Kidney glomerular epithelial cell (primary cell): ENCODE results near the gene ITPR2.
"Not testable (repeated sequence)": the region's sequence is repeated elsewhere in the genome, so short reads cannot be mapped to it uniquely, and the experiment has no call there.

Experiments used
- DNase-seq: peaks from one replicate; lab custom pipeline; 2025; lab: John Stamatoyannopoulos, UW

Gene ITPR2

GRCh38 chr12:26563552-26563951, 269.4 kb downstream of the ITPR2 start:
- no peak for DNase-seq

DNA sequence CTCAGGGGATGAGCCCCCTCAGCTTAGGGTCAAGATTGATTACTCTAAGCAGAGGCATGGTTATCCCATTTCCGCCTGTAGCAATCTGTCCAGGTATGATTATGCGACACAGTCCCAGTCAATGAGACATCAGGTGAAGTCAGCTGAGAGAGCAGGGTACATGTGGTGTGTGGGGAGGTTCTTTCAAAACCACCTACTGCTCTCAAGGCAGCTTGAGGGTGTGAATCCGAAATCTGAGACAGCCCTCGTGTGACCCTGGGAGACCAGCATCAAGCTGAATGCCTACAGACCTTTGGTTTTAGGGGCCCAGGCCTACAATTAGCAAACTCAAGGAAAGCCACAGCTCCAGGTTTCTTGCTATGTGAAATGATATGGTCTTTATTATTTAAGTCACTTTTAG, 275.7 kb downstream of the ITPR2 start:
- no peak for DNase-seq

DNA sequence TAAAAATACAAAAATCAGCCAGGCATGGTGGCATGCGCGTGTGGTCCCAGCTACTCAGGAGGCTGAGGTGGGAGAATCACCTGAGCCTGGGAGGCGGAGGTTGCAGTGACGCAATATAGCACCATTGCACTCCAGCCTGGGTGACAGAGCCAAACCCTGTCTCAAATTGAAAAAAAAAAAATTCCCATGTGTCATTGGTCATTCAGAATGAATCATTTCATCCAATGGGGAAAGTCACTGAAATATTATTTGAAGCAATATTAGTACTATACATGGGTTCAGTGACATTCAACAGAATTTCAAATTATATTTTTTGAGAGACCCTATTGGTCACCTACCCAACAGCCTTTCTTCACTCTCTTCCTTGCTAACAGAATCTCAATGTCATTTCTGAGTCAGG, 276.1 kb downstream of the ITPR2 start:
- DNase-seq, result no peak

- DNase-seq, result no peak
Observed at GRCh38 chr12:26555139-26555538, 277.9 kb downstream of the ITPR2 start.

DNA sequence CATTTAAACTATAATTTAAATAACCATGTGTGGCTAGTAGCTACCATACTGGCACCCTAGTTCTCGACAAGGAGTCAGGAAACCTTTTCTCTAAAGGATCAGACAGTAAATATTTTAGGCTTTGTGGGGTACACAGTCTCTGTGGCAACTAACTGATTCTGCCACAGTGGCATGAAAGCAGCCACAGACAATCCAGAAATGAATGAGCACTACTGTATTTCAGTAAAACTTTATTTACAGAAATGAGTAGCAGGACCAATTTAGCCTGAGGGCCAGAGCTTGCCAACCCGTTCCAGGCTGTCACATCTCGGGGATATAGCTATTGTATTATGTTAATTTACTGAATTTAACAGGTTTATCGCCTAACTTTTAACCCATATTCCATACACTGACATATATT, 278.7 kb downstream of the ITPR2 start:
- DNase-seq, result no peak

DNA sequence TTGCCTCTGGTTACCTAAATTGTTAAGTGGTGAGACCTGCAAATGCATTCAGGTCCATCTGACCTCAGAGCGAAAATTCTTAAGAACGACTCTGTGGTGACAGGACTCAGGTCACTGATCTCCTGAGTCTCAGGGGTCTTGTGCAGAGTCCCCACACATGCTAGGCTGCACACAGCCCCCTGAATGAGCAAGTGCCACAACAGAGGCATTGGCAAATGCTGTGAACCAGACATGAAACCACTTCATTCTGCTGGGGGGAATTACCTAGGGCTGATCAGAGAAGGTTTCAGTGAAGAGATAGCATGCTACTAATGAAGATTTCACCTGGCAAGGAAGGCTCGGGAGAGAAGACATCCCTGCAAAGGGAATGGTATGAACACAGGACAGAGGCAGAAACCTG, 281.6 kb downstream of the ITPR2 start:
- no peak for DNase-seq

DNA sequence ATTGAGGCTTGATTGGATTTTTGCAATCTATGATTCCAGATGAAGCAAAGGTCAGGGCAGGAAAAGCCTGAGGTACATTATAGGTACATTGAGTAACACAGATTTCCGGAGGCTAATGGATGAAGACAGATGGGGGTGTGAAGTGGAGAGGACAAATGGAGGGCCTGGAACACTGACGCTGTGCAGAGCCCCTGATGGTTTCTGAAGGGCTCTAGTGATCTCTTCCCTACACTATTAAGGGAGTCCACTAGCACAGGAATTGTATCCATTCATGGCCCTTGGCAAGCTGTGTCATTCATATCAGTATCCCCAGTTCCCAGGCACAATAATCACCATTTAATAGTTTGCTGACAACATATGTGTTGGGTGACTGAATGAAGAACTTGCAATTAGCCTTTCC, 284.8 kb downstream of the ITPR2 start:
- no peak for DNase-seq

- DNase-seq, result no peak
Observed at GRCh38 chr12:26546535-26547314, 286.3 kb downstream of the ITPR2 start.

- no peak for DNase-seq
Observed at GRCh38 chr12:26539131-26539530, 293.9 kb downstream of the ITPR2 start.

GRCh38 chr12:26537651-26538050, 295.3 kb downstream of the ITPR2 start:
- DNase-seq, result no peak

DNA sequence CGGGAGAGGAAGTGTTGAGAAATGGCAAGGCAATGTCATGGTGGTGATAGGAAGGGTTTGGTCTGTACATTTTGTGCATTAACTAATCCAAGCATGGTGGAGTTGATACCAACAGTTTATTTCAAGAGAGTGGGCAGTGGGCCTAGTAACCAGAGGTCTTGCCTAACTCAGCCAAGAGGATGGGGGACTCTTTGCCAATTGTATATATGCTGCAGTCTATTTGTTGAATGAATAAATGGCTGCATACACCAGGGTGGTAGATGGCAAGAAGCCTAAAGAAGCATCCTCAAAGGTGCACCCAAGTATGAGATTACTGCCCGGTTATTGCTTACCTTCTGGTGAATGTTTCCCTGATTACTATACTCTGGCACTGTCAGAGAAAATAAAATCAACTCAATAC, 295.9 kb downstream of the ITPR2 start:
- no peak for DNase-seq

DNA sequence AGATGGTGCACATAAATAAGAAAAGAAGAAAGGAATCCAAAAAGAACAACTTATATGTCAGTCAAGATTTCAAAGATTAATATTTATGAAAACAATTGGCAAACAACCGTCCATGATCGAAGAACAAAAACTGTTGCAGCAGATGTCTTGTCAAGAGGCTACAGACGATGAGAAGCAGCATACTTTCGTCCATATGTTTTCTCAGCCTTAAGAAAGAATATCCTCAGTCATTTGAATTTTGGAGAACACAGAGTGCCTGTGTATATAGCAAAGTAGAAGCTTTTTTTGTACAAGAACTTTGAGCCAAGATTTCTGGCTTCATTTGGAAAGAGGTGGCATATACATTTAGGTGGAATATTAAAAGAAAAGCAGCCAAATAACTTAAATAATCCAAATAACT, 297.2 kb downstream of the ITPR2 start:
- no peak for DNase-seq

GRCh38 chr12:26534071-26534470, 298.9 kb downstream of the ITPR2 start:
- no peak for DNase-seq

DNA sequence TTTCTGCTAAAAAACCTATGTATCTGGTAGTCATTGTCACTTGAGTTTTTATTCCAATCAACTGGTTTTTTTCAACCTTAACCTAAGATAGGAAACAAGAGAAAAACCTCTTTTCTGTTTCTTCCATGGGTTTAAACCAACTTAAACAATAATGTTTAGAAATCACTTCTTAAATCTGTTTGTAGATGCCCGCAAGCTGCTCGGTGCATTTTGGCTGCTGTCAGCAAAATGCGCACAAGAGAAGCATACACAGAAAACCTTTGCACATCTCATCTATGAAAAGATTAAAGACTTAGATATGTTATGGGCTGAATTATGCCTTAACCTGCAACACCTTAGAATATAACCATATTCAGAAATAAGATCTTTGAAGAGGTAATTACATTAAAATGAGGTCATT, 299.8 kb downstream of the ITPR2 start:
- no peak for DNase-seq

DNA sequence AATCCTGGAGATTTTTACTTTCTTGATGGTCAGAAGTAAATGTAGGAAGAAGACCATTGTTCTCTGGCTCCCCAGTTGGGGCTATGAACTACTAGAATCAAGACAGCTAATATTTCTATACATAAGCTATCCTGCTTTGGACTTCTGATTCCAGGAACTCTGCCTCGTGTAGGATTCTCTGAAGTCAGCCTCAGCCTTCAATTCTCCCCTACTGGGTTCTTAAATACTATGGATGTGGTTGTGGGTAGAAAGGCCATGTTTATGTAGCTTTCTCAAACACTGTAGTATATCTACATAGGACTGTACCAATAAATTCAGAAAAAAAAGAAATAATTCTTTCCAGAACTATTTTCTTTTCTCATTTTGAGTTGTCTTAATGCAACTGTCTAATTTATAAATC, 302.5 kb downstream of the ITPR2 start:
- DNase-seq, result no peak

DNA sequence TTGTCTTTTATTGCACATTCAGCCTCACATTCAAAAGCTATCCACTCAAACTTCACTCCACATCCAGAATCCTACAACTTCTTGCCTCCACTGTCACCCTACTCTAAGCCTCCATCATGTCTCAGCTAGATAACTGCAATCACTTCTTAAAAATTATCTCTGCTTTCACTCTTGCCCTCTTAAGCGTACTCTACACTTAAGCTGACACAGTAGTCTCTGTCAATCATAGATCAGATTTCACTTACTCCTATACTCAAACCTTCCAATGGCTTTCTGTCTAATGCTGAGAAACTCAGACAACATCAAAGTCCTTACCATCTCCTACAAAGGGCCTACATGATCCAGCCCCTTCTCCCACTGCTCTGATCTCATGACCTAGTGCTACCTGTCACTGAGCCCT, 304.1 kb downstream of the ITPR2 start:
- no peak for DNase-seq

- DNase-seq, result no peak
Observed at GRCh38 chr12:26527682-26528081, 305.3 kb downstream of the ITPR2 start.

DNA sequence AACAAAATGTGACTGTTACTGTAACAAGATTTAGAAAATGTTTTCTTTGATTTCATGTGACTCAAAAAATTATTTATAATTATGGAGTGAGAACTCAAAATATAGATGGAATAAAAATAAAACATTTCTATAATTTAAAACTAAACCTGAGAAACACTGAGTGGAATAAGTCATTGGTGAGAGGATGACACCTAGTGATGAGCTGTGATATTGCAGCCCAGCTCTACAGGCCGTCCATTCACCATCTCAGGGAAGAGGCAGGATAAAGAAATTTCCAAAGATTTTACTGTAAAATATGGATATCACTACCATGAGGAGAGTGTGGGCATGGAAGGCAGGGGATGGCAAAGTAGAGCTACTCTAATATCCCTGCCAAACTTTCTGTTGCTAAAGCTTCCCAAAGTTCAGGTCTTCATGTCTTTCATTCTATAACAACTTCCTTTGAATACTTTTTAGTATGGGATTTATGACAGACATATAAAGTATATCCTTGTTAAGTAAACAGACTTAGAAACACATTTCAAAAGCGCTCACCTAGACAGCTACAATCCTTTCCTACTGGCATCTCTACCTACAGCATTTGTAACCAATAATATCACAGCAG, 308.0 kb downstream of the ITPR2 start:
- DNase-seq, result peak; percentile 7

DNA sequence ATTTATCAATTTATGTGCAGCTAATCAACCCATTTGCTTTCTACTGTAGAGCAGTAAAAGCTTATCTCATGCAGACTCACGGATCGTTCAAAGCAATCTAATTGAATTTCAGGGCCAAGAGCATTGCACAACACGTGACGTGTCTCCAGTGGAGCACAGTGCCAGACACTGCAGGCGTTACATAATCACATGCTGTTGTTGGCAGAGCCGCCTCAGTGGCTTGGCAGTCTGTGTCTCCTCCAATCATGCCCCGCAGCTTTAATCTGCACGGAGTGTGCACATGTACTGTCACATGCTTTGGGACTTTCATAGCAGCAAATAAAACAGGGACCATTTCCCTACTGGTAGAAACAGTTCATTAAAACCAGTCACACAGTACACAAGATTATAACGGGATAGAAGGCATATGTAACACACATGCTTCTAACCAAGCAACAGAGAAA, 309.3 kb downstream of the ITPR2 start:
- DNase-seq, result peak; percentile 87

GRCh38 chr12:26520869-26521268, 312.1 kb downstream of the ITPR2 start:
- no peak for DNase-seq

DNA sequence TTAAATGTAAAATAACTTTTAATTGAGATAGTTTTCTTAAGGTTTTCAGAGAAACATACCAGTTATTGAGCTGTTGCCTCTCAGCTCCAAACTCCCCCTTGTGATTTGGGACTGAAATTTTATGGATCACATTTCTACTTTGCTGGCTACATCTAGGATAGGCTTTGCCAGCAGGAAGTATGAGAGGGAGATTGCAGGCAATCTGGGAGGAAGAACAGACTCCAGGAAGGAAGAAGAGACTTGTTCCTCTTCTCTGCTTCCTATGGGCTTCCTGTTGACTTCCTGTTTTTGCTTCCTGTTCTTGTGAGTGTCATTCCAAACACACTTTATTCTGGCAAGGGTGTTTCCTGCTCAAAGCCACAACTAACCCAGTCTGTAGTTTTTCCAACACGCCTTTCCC, 312.9 kb downstream of the ITPR2 start:
- no peak for DNase-seq

GRCh38 chr12:26519462-26519861, 313.5 kb downstream of the ITPR2 start:
- DNase-seq, result no peak

DNA sequence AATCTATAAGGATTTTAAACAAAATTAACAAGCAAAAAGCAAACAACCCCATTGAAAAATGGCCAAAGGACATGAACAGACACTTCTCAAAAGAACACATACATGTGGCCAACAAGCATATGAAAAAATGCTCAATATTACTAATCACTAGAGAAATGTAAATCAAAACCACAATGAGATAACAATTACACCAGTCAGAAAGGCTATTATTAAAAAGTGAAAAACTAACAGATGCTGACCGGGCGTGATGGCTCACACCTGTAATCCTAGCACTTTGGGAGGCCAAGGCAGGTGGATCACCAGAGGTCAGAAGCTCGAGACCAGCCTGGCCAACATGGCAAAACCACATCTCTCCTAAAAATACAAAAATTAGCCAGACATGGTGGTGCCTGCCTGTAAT, 315.7 kb downstream of the ITPR2 start:
- not testable (repeated sequence) for DNase-seq

DNA sequence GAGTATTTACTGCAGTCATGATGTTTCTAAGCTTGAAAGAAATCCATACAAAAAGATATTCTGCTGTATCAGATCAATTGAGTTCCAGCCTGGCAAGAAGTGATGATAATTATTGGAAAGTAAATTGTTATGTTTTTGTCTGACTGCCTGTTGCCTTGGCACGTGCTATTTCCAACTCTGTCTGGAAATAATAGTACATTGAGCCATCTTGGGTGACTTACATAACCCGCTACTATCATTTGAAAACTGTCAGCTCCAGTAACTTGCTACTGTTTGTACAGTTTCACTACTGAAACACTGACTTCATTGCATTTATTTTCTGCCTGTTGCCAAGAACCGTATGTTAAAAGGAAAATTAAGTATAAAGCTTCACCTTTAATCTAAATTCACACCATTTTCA, 318.6 kb downstream of the ITPR2 start:
- DNase-seq, result no peak
